GM13976 (cell line): ENCODE measurements around the gene PRM1.
"Not testable (repeated sequence)": the region's sequence is repeated elsewhere in the genome, so short reads cannot be mapped to it uniquely, and the experiment has no call there.

Source experiments
- DNase-seq: peaks from one replicate; pipeline ENCODE4 v3.0.0; 2012; ENCODE audit warnings: low spot score
- CTCF ChIP-seq: IDR thresholded peaks from 2 replicates; pipeline ENCODE4 v1.5.1; 2012; ENCODE audit warnings: borderline replicate concordance, mild to moderate bottlenecking; ENCODE audit not compliant: insufficient read depth; ENCODE audit errors: extremely low read depth, missing control alignments, control extremely low read depth
- in situ Hi-C: fragments of 300-500 bp; cut with MboI; formaldehyde crosslinking; loops from one replicate; pipeline ENCODE4 v1.12.0; 2022; ENCODE audit warnings: low sequenced_read_pairs, mixed read lengths, inconsistent platforms; ENCODE audit not compliant: unreplicated experiment

PRM1 gene

DNA sequence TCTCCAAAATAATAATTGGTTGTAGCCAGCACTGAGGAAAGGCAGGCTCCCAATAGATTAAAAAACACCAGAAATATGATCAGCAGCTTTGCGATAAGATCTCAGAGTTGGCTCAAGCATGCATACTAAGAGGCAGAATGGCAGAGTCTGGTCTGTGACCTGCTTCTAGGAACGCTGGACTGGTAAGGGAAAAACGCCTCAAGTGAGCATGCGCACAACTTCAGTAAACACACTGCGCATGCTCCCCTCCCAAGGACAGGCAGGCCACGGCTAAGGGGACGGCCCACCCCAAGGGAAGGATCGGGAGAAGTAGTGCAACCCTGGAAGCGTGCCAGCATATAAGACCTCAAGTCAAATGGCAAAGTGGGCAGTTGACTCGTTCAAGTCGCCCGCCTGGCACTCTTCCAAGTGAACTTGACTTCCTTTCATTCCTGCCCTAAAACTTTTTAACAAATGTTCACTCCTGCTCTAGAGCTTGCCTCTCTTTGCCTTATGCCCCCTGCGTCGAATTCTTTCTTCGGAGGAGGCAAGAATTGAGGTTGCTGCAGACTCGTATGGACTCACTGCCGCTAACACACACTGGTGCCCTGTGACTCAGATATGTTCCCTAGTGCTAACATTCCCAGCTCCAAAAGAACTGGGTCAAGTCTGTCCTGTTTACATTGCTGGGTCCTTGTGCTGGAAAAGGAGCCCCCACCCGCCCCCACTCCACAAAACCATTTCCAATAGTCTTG is 22.4 kb upstream of the PRM1 start:
- TF ChIP-seq CTCF, result no peak
- in situ Hi-C loops, result no loop called here
- DNase-seq, result no peak

- in situ Hi-C loops, result no loop called here
- TF ChIP-seq CTCF, result no peak
- no peak for DNase-seq
These were observed 21.8 kb upstream of the PRM1 start for GRCh38 chr16:11302977-11303376.

DNA sequence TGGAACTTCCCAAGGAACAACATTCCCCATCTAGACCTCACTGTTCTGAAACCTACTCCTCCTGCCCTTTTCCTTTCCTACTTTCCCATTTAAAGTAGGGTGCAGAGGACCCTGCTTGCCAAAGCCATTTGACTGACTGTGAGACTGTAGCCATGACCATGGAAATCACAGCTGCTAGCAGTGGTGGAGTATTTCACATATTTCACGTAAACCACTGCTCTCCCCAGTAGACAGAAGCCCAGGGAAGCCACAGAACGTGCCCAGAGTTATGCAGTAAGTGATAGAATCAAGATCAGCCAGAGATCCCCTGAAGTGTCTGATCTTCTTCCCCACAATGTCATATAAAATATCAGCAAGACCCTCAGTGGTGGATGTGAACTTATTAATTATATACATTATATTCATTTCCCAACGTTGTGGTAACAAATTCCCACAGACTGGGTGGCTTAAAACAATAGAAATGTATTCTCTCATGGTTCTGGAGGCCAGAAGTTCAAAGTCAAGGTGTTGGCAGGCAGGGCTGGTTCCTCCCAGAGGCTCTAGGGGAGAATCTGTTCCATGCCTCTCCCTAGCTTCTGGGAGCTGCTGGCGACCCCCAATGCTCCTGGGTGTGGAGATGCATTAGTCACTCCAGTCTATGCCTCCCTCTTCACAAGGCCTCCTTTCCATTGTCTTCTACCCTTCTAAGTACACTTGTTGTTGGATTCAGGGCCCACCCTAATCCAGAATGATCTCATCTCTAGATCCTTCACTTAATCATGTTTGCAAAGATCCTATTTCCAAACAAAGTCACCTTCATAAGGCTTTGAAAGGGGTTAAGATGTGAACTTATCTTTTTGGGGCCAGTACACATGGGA is 20.7 kb upstream of the PRM1 start:
- no peak for DNase-seq
- in situ Hi-C loops, result no loop called here
- no peak for TF ChIP-seq CTCF

DNA sequence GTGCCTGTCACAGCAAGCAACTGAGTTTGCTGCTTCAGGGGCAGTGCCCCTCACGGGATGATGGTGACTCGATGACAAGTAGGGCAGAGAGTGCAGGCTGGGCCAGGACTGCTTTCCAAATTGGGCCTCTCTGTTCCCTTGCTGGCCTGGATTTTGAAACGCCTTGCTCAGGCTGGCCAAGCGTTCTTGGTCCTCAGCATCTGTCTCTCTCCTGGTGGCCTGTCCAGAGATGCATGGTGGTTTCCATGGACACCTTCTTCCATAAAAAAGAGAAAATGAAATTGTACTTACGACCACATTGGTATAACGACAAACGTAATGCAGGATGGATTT is 19.4 kb upstream of the PRM1 start:
- in situ Hi-C loops, result no loop called here
- TF ChIP-seq CTCF, result no peak
- no peak for DNase-seq

DNA sequence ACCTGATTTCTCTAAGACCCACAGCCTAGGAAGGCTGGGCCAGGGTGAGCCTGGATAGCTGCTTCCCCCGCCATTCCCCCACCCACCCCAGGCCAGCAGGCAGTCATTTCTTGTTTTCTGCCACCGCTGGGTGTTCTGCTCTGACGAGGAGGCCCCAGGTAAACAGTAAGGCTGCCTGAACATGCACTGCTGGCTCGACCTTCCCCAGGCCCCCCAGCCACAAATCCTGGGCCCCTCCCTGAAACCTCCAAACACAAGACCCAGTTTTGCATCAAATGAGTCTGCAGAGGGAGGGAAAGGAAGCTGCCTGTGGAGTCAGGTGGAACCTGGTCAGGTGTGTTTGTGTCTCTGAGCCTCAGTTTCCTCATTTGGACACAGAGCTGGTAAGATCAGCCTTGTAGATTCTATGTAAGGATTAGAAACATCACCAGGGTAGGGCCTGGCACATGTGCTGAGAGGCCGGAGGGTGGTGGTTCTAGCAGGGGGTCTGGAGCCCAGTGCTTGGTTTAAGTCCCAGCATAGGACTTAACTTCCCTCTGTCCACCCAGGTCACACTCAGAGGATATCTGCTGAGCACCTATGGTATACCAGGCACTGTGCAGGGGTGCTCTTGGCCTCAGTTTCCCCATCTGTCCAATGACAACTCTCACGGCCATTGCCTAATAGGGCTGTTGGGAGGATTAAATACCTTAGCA is 18.9 kb upstream of the PRM1 start:
- no peak for TF ChIP-seq CTCF
- in situ Hi-C loops, result no loop called here
- DNase-seq, result no peak

DNA sequence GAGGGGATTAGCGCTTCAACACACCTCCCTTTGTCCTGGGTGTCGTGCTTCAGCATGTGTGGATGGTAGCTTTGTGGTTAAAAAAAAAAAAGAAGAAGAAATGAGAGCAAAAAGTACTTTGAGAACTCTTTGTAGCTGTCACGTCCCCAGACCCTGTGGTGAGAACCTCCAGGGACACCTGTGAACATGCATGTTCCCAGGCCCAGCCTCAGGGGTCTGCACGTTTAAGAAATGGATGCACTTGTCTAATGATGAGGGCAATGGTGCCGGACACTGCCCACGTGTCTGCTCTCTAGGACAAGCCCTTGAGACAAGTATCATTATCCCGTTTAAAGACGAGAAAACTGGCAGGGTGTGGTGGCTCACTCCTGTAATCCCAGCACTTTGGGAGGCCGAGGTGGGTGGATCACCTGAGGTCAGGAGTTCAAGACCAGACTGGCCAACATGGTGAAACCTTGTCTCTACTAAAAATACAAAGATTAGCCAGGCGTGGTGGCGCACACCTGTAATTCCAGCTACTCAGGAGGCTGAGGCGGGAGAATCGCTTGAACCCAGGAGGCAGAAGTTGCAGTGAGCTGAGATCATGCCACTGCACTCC is 17.9 kb upstream of the PRM1 start:
- peak; percentile 62 for DNase-seq
- in situ Hi-C loops, result not testable (repeated sequence)
